NCI-H446 treated with DMSO at 0.1 percent for 48 hours (cell line): Measurements from ENCODE around the gene PDCD4.
"Not testable (repeated sequence)": the region's sequence is repeated elsewhere in the genome, so short reads cannot be mapped to it uniquely, and the experiment has no call there.

Experiments used
- DNase-seq: peaks from one replicate; lab custom pipeline; 2025; lab: John Stamatoyannopoulos, UW

PDCD4 gene

GRCh38 chr10:110861476-110861875, 10.3 kb upstream of the PDCD4 start:
- no peak for DNase-seq

GRCh38 chr10:110861930-110862649, 9.6 kb upstream of the PDCD4 start:
- no peak for DNase-seq

- DNase-seq: no peak
Observed at GRCh38 chr10:110862961-110863360, 8.8 kb upstream of the PDCD4 start.

- no peak for DNase-seq
Observed at GRCh38 chr10:110863361-110863760, 8.4 kb upstream of the PDCD4 start.

GRCh38 chr10:110863956-110864355, 7.8 kb upstream of the PDCD4 start:
- DNase-seq: no peak

GRCh38 chr10:110864662-110865140, 7.0 kb upstream of the PDCD4 start:
- DNase-seq: peak; percentile 40

- DNase-seq: no peak
Observed at GRCh38 chr10:110865186-110865808, 6.4 kb upstream of the PDCD4 start.

- no peak for DNase-seq
Observed at GRCh38 chr10:110865809-110866482, 5.8 kb upstream of the PDCD4 start.

- not testable (repeated sequence) for DNase-seq
Observed at GRCh38 chr10:110867011-110867806, 4.5 kb upstream of the PDCD4 start.

- no peak for DNase-seq
Observed at GRCh38 chr10:110867807-110868465, 3.8 kb upstream of the PDCD4 start.

GRCh38 chr10:110868981-110869380, 2.7 kb upstream of the PDCD4 start:
- DNase-seq: no peak

GRCh38 chr10:110870823-110871297, 868 bp upstream of the PDCD4 start:
- no peak for DNase-seq

- DNase-seq: peak; percentile 57
Observed at GRCh38 chr10:110872145-110872983, 636 bp downstream of the PDCD4 start.

- no peak for DNase-seq
Observed at GRCh38 chr10:110872984-110873923, 1.5 kb downstream of the PDCD4 start.

- DNase-seq: no peak
Observed at GRCh38 chr10:110873951-110874350, 2.2 kb downstream of the PDCD4 start.

- DNase-seq: no peak
Observed at GRCh38 chr10:110876000-110876399, 4.3 kb downstream of the PDCD4 start.

- DNase-seq: no peak
Observed at GRCh38 chr10:110876788-110877187, 5.1 kb downstream of the PDCD4 start.

GRCh38 chr10:110880012-110880411, 8.3 kb downstream of the PDCD4 start:
- DNase-seq: no peak

- DNase-seq: no peak
Observed at GRCh38 chr10:110881247-110881646, 9.5 kb downstream of the PDCD4 start.
